Osteoblast (primary cell): ENCODE measurements around the gene ZNF384. TPM values are rescaled to one million over a fixed set of nuclear protein-coding genes. Genes with fewer than 3 reads are reported as not detected.

Source experiments
- DNase-seq: peaks from one replicate; pipeline ENCODE4 v3.0.0; 2011; ENCODE audit warnings: low spot score, mixed read lengths; ENCODE audit not compliant: insufficient read length; ENCODE audit errors: missing footprints
- H2AFZ ChIP-seq: 2 replicates; pipeline ENCODE4 v1.6.0; 2011; ENCODE audit warnings: mild to moderate bottlenecking, low read length
- H3K27ac ChIP-seq: 2 replicates; pipeline ENCODE4 v1.5.1; 2011; ENCODE audit warnings: mild to moderate bottlenecking, low read depth, low read length, moderate library complexity
- H3K27me3 ChIP-seq: 2 replicates; pipeline ENCODE4 v1.6.0; 2012; ENCODE audit warnings: mild to moderate bottlenecking, control low read depth, inconsistent platforms, low read length, moderate library complexity; ENCODE audit not compliant: insufficient read depth
- H3K36me3 ChIP-seq: 2 replicates; pipeline ENCODE4 v1.5.1; 2011; ENCODE audit warnings: mild to moderate bottlenecking, low read length, control low read depth, moderate library complexity; ENCODE audit not compliant: insufficient read depth
- H3K4me1 ChIP-seq: 2 replicates; pipeline ENCODE4 v1.5.1; 2011; ENCODE audit warnings: mild to moderate bottlenecking, low read length, control low read depth, moderate library complexity; ENCODE audit not compliant: insufficient read depth
- H3K4me2 ChIP-seq: 2 replicates; pipeline ENCODE4 v1.6.0; 2011; ENCODE audit warnings: mild to moderate bottlenecking, low read length; ENCODE audit not compliant: insufficient read depth
- H3K4me3 ChIP-seq: fragments of 200-600 bp; sonication (generic); 3 replicates; pipeline ENCODE4 v1.5.1; 2012; ENCODE audit warnings: mild to moderate bottlenecking, low read length, inconsistent platforms; ENCODE audit not compliant: insufficient read depth
- H3K79me2 ChIP-seq: 2 replicates; pipeline ENCODE4 v1.6.0; 2012; ENCODE audit warnings: mild to moderate bottlenecking, low read length, control low read depth, inconsistent platforms; ENCODE audit not compliant: insufficient read depth
- H3K9me3 ChIP-seq: 2 replicates; pipeline ENCODE4 v1.5.1; 2011; ENCODE audit warnings: low read depth, low read length, control low read depth
- H4K20me1 ChIP-seq: 2 replicates; pipeline ENCODE4 v1.6.0; 2012; ENCODE audit warnings: mild to moderate bottlenecking, low read length, control low read depth; ENCODE audit not compliant: insufficient read depth
- small RNA-seq: library from RNA; depleted of rRNA; stranded (forward); fragments of <200 nt; gene quantifications from one replicate; pipeline ENCODE3, GENCODE V24; 2012
- total RNA-seq: library from RNA; depleted of rRNA; stranded (reverse); fragments of >200 nt; gene quantifications from 2 replicates; pipeline ENCODE4 v1.2.3, GENCODE V29; 2012
- TF ChIP-seq, protein P1 (sequence below): IDR thresholded peaks from 2 replicates; pipeline ENCODE4 v1.5.1; 2011; ENCODE audit warnings: mild to moderate bottlenecking, low read depth, low read length, moderate library complexity; ENCODE audit errors: extremely low read depth

ZNF384 gene
- total RNA-seq, 1 donor: 19.9 TPM

DNA sequence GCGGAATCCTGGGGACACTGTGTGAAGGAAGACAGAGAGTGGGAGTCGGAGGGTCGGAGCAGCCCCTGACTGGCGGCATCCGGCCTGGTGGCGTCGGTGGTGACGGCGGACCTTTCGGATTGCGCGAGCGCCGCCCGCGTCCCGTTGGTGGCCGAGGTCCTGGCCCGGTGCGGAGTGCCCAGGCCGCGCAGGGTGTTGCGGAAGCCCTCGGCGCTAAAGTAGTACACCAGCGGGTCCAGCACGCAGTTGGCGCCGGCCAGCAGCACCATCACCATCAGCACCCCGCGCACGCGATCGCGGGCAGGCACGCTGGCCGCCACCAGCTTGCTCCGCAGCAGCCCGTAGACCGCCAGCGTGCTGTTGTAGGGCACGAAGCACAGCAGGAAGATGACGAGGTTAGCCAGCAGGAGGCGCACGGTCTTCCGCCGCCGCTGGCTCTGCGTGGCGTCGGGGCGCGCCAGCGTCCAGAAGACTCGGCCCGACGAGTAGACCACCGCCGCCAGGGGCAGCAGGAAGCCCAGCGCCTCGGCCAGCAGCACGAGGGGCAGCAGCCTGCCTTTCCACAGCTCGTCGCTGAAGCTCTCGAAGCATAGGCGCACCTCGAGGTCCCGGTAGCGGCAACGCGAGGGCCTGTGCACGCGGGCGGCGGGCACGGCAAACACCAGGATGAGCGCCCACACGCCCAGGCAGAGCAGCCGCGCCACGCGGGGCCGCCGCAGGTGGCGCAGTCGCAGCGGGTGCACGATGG is 68.9 kb downstream of the ZNF384 start:
- Histone ChIP-seq H3K27me3 (no peaks in the 10 kb centered on the region), H3K9me3 (no peaks in the 10 kb centered on the region), H3K4me3 (peak overlapping the region; percentile 53), H4K20me1 (no peaks in the 10 kb centered on the region), H3K36me3 (no peaks in the 10 kb centered on the region), H3K79me2 (no peaks in the 10 kb centered on the region), H2AFZ (peak overlapping the region; percentile 88), H3K4me1 (no peaks in the 10 kb centered on the region), H3K27ac (no peak overlapping the region), H3K4me2 (peak overlapping the region; percentile 68)
- DNase-seq: peak; percentile 88
- TF ChIP-seq, protein P1, sequence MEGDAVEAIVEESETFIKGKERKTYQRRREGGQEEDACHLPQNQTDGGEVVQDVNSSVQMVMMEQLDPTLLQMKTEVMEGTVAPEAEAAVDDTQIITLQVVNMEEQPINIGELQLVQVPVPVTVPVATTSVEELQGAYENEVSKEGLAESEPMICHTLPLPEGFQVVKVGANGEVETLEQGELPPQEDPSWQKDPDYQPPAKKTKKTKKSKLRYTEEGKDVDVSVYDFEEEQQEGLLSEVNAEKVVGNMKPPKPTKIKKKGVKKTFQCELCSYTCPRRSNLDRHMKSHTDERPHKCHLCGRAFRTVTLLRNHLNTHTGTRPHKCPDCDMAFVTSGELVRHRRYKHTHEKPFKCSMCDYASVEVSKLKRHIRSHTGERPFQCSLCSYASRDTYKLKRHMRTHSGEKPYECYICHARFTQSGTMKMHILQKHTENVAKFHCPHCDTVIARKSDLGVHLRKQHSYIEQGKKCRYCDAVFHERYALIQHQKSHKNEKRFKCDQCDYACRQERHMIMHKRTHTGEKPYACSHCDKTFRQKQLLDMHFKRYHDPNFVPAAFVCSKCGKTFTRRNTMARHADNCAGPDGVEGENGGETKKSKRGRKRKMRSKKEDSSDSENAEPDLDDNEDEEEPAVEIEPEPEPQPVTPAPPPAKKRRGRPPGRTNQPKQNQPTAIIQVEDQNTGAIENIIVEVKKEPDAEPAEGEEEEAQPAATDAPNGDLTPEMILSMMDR: peak; percentile 52

DNA sequence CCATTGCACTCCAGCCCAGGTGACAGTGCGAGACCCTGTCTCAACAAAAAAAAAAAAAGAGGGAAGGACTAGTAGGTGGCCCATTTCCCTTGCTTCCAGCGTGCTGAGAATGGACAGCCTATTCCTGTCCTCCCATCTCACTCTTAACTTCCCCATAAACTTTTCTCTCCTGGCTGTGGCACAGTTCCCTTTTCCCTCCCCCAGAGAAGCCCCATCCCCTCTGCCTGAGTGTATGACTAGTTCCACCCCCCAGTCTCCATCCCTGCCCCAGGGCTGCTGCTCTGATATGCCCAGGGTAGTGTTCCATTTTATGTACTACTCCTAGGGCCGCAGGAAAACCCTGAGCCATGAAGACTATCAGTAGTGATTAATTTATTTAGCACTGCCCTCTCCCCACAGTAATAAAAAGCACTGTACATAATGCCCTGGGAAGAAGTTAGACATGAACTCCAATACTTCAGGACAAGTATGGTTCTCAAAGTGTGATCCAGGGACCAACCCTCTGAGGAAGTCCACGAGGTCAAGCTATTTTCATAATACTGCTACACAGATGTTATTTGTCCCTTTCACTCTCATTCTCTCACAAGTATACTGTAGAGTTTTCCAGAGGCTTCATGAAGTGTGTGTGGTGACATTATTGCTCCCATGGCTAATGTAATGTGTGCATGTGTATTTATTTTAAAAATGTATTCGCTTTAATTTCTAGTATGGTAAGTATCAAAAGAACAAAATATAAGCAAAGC is 70.5 kb downstream of the ZNF384 start:
- H3K9me3 ChIP-seq: no peaks in the 10 kb centered on the region
- H3K4me3 ChIP-seq: no peak overlapping the region
- DNase-seq: peak; percentile 51
- H3K27me3 ChIP-seq: no peaks in the 10 kb centered on the region
- no peak overlapping the region for H3K27ac ChIP-seq
- H3K36me3 ChIP-seq: no peaks in the 10 kb centered on the region
- H4K20me1 ChIP-seq: no peaks in the 10 kb centered on the region
- no peaks in the 10 kb centered on the region for H3K79me2 ChIP-seq
- no peak overlapping the region for H3K4me2 ChIP-seq
- H2AFZ ChIP-seq: no peak overlapping the region
- peaks cover 4% of the 10 kb centered on the region for H3K4me1 ChIP-seq
- TF ChIP-seq, protein P1: no peak

Small RNAs within 50 kb of the gene (small RNA-seq; reads per million reads assigned to genes)
- gene RNU6-781P: not detected

Other genes starting within 250 kb of the ZNF384 start
- gene CD27, start 244.4 kb downstream of the ZNF384 start, total RNA-seq: not detected in 2 replicates
- 11.8 and 13.8 TPM in 2 replicates for gene TAPBPL, start 237.3 kb downstream of the ZNF384 start, total RNA-seq
- gene VAMP1, start 218.7 kb downstream of the ZNF384 start, total RNA-seq: 6.5 and 9.1 TPM in 2 replicates
- 58.3 and 68.8 TPM in 2 replicates for gene MRPL51, start 196.1 kb downstream of the ZNF384 start, total RNA-seq
- 19.4 and 21.0 TPM in 2 replicates for gene NCAPD2, start 195.3 kb downstream of the ZNF384 start, total RNA-seq
- gene GAPDH, start 154.9 kb downstream of the ZNF384 start, total RNA-seq: 4,846 and 5,173 TPM in 2 replicates
- gene IFFO1, start 133.3 kb downstream of the ZNF384 start, total RNA-seq: 12.7 and 13.4 TPM in 2 replicates
- 18.3 and 21.4 TPM in 2 replicates for gene NOP2, start 121.1 kb downstream of the ZNF384 start, total RNA-seq
- gene CHD4, start 82.0 kb downstream of the ZNF384 start, total RNA-seq: 238 and 259 TPM in 2 replicates
- gene LPAR5, start 53.4 kb downstream of the ZNF384 start, total RNA-seq: under 0.01 TPM in 1 of 2 replicates, not detected in the other
- gene ACRBP, start 41.9 kb downstream of the ZNF384 start, total RNA-seq: under 0.01 and 0.36 TPM in 2 replicates
- gene ING4, start 26.3 kb downstream of the ZNF384 start, total RNA-seq: 46.9 and 53.6 TPM in 2 replicates
- not detected in 2 replicates for gene PIANP, start 11.4 kb upstream of the ZNF384 start, total RNA-seq
- gene COPS7A, start 34.7 kb upstream of the ZNF384 start, total RNA-seq: 91.9 and 98.8 TPM in 2 replicates
- gene MLF2, start 63.8 kb upstream of the ZNF384 start, total RNA-seq: 118 and 138 TPM in 2 replicates
- gene PTMS, start 77.0 kb upstream of the ZNF384 start, total RNA-seq: 70.4 and 72.7 TPM in 2 replicates
- not detected in 2 replicates for gene LAG3, start 83.1 kb upstream of the ZNF384 start, total RNA-seq
- gene CD4, start 100.2 kb upstream of the ZNF384 start, total RNA-seq: 10.9 and 15.0 TPM in 2 replicates
- gene GPR162, start 132.4 kb upstream of the ZNF384 start, total RNA-seq: 1.4 and 5.0 TPM in 2 replicates
- 108 and 130 TPM in 2 replicates for gene P3H3, start 139.0 kb upstream of the ZNF384 start, total RNA-seq
- 1.4 and 2.7 TPM in 2 replicates for gene GNB3, start 151.6 kb upstream of the ZNF384 start, total RNA-seq
- gene CDCA3, start 161.9 kb upstream of the ZNF384 start, total RNA-seq: 4.0 and 5.0 TPM in 2 replicates
- 65.7 and 77.1 TPM in 2 replicates for gene USP5, start 162.8 kb upstream of the ZNF384 start, total RNA-seq
- 385 and 553 TPM in 2 replicates for gene TPI1, start 178.2 kb upstream of the ZNF384 start, total RNA-seq
- gene SPSB2, start 183.9 kb upstream of the ZNF384 start, total RNA-seq: 11.5 and 11.9 TPM in 2 replicates
- gene LRRC23, start 215.4 kb upstream of the ZNF384 start, total RNA-seq: 7.1 and 7.6 TPM in 2 replicates
- gene ENO2, start 225.2 kb upstream of the ZNF384 start, total RNA-seq: 8.5 and 13.4 TPM in 2 replicates
- gene ATN1, start 238.6 kb upstream of the ZNF384 start, total RNA-seq: 10.3 and 14.1 TPM in 2 replicates